Adipose tissue (tissue), 3 donors: ENCODE measurements around the gene CELF4. TPM values are rescaled to one million over a fixed set of nuclear protein-coding genes. Genes with fewer than 3 reads are reported as not detected.

ENCODE experiments used
- H3K27ac ChIP-seq: one replicate; pipeline ENCODE4 v1.5.1; 2013; ENCODE audit warnings: low read depth, low read length
- WGBS, 3 donors: extraction: QIAGEN DNeasy Blood & Tissue Kit; methylation state at CpG; one replicate each; pipeline ENCODE4 v1.1.7; 2013; 5-methylcytosine and 5-hydroxymethylcytosine counted together
- polyA plus RNA-seq, 3 donors: library from polyadenylated mRNA; stranded (reverse); fragments of 200-250 nt; gene quantifications; one replicate each; pipeline ENCODE4 v1.2.3, GENCODE V29; 2013
- donor health status: healthy with polysubstance abuse.
- donor health status: Bipolar disorder and iron deficiency.
- donor health status: healthy.

Gene CELF4
- polyA plus RNA-seq, 3 donors = 0.07 to 2.0 (median 0.67) TPM

- H3K27ac ChIP-seq = no peak overlapping the region
- 7 to 8% (median 7%) methylated on average over 28 to 49 of the region's 49 CpGs for WGBS, 3 donors
Measured at GRCh38 chr18:37254236-37254754, 311.3 kb downstream of the CELF4 start.

- H3K27ac ChIP-seq = no peak overlapping the region
- 5 to 8% (median 7%) methylated on average over 54 to 83 of the region's 83 CpGs for WGBS, 3 donors
Measured at GRCh38 chr18:37253394-37254235, 312.0 kb downstream of the CELF4 start.

DNA sequence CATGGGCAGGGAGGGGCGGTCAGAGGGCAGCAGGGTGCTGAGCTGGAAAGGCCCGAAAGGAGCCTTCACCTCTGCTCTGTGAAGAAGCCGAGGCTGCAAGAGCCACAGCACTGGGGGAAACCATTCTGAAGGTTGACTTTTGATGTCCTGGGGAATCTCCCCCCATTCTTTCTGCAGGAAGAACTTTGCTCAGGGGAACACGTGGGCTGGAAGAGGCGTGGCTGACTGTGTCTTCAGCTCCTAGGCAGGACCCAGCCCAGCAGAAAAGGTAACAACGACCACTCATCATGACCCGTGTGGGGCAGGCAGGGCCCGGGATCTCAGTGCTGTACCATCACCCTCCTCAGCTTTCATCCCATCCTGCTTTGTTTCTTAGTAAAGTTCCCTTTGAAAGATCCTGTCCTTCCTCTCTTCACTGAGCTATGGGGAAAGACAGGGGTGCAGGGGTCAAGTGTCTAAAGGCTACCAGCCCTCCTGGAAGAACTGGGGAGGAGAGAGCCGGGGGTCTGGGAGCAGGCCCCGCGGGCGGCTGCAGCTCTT lies 312.7 kb downstream of the CELF4 start:
- WGBS, 3 donors = 56 to 67% (median 59%) methylated on average over 12 of the region's 12 CpGs
- no peak overlapping the region for H3K27ac ChIP-seq

- WGBS, 3 donors = 67 to 81% (median 79%) methylated on average over 3 of the region's 3 CpGs
- H3K27ac ChIP-seq = no peak overlapping the region
Measured at GRCh38 chr18:37252342-37252741, 313.3 kb downstream of the CELF4 start.

- no peak overlapping the region for H3K27ac ChIP-seq
- 64 to 73% (median 73%) methylated on average over 3 of the region's 3 CpGs for WGBS, 3 donors
Measured at GRCh38 chr18:37251679-37252078, 313.9 kb downstream of the CELF4 start.

DNA sequence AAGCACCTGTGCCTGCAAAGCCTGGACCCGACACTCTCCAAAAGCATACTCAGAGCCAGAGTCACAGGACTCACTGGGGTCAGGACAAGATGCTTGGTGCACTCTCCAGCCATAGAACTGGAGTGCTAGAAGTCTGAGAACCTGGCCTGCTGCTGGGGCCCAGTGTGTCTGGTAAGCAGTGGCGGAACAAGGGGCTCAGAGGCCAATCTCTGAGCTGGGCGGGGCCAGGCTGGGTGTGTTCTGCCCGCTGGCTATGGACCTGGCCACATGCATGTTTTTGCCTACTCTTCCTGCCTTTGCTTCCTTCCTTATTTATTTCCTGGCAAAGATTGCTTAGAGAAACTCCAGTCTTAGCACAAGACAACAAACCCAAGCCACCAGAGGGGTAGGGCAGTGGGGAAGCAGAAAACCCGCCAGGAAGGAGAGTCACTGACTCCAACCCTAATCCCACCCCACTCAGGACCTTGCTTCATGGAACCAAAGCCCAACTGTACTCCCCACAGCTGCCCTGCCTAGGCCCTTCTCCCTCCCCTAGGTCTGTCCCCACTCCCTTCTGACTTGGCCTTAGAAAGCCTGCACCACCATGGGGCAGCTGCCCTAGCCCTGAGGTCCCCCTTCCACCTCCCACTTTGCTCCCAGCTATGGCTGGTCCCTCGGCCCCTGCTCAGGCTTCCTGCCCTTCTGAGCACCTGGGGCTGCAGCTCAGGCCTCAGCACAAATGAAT lies 315.5 kb downstream of the CELF4 start:
- H3K27ac ChIP-seq = no peak overlapping the region
- WGBS, 3 donors = 79 to 85% (median 81%) methylated on average over 6 of the region's 6 CpGs

- no peak overlapping the region for H3K27ac ChIP-seq
- 72 to 86% (median 79%) methylated on average over 11 of the region's 11 CpGs for WGBS, 3 donors
Measured at GRCh38 chr18:37249171-37249886, 316.3 kb downstream of the CELF4 start.

- no peak overlapping the region for H3K27ac ChIP-seq
- 88 to 92% (median 91%) methylated on average over 5 of the region's 5 CpGs for WGBS, 3 donors
Measured at GRCh38 chr18:37248281-37248680, 317.3 kb downstream of the CELF4 start.

DNA sequence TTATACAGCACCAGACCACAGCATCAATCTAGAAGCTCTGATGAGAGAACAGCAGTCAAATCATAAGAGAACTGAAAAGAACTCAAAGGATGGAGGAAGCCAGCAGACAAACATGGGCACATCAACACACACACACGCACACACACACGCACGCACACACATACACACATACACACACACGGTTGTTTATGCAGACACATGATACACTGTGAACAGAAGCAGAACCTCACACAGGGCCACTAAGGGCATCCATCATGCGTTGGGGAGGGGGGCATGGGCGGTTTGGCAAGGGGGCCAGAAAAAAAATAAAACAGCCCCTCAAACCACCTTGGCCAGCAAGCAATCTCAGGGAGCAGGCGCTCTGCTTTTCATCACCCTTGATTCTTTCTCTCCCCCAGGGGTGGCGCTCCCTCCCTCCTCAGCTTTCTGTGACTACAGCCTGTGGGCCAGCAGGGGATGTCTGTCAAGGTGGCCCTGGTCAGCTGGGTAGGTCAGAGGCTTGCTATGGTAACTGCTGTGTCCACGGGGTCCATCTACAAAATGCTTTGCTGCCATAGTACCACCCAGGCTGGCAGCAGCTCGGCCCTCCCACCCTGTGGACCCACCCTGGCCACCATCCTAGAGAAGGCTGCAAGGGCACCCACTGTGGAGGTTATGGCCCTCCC lies 318.0 kb downstream of the CELF4 start:
- no peak overlapping the region for H3K27ac ChIP-seq
- 80 to 89% (median 83%) methylated on average over 10 of the region's 10 CpGs for WGBS, 3 donors

GRCh38 chr18:37246779-37247340 lies 318.7 kb downstream of the CELF4 start:
- 89 to 93% (median 91%) methylated on average over 13 of the region's 13 CpGs for WGBS, 3 donors
- no peak overlapping the region for H3K27ac ChIP-seq

GRCh38 chr18:37244618-37245017 lies 321.0 kb downstream of the CELF4 start:
- 93 to 96% (median 94%) methylated on average over 13 of the region's 13 CpGs for WGBS, 3 donors
- no peak overlapping the region for H3K27ac ChIP-seq

DNA sequence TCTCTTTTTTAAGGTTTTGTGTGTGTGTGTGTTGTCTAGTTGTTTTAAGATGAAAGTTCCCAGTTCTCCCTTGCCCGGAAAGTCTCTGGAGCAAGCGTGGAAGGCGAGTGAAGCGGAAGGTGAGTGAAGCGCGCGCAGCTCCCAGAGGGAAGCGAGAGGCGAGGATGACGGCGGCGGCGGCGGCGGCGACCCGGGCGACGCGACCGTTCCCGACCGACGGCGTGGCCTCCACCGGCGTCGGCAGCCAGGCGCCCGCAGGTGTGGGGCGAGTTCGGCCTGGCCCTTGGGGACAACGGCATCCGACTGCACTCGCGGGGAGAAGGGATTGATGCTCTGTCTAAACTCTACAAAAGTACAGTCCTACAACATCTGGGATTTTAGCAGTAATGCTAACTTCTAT lies 321.9 kb downstream of the CELF4 start:
- 12 to 51% (median 13%) methylated on average over 32 to 36 of the region's 36 CpGs for WGBS, 3 donors
- no peak overlapping the region for H3K27ac ChIP-seq

GRCh38 chr18:37242826-37243560 lies 322.6 kb downstream of the CELF4 start:
- 71 to 84% (median 72%) methylated on average over 4 of the region's 4 CpGs for WGBS, 3 donors
- no peak overlapping the region for H3K27ac ChIP-seq

- H3K27ac ChIP-seq = no peak overlapping the region
- WGBS, 3 donors = 64 to 69% (median 67%) methylated on average over 6 of the region's 6 CpGs
Measured at GRCh38 chr18:37242091-37242490, 323.5 kb downstream of the CELF4 start.

DNA sequence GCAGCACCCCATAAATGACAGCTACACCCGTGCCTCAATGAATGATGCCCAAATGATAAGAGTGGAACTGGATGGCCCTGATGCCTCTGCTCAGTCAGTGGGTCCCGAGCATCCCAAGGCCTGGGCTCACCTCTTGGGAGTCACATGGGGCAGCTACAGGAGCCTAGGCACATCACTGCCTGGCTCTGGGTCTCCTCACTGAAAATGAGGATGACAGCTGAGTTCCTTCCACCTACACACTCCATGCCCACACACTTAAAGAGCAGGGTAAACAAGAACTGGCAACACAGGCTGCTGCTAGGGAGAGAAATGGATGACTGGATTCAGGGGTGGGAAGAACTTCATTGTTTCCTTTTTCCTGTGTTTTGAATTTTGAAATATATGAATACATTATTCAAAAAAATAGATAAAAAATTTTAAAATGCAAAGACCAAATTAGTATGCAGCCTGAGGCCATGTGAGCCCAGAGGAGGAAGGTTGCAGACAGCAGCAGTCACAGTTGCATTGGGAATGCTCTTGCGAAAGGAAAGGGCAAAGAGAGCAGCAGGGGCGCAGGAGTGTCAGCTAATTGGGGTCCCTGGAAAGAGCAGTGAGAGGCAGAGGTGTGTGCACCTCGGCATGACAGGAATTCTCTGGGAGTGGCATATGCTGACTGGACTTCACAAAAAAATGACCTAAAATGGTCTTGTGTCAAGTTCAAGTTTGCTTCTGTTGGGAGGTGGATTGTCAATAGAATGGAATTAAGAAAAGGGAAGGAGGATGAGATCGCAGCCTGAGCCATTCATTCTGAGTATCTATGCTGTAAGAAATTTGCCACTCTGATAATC lies 327.1 kb downstream of the CELF4 start:
- no peak overlapping the region for H3K27ac ChIP-seq
- 85 to 88% (median 85%) methylated on average over 6 of the region's 6 CpGs for WGBS, 3 donors

GRCh38 chr18:37235583-37235982 lies 330.0 kb downstream of the CELF4 start:
- no peak overlapping the region for H3K27ac ChIP-seq
- 54 to 84% (median 58%) methylated on average over 2 of the region's 2 CpGs for WGBS, 3 donors
